ENCODE measurements around the gene PI16.
"Not testable (repeated sequence)": the region's sequence is repeated elsewhere in the genome, so short reads cannot be mapped to it uniquely, and the experiment has no call there.

The PI16 gene

DNA sequence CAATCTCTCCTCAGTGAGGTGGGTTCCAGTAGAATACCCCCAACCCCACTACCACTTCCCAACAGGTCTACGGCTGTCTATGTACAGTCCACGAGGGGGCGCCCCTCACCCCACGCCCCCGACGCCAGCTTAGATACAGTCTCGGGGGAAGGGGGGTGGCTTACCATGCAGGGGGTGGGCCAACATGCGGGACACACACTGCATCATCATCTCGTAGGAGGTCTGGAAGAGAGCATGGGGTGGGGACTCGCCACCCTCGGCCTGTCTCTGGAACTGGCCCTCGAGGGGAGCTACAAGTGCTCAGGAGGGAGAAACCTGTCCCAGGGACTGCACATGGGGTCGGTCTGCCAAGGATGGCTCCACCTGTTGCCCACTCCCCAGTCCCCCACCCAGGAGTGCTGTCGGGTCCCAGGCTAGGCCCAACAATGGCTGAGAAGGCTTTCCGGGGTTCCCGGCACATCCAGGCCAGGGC is 23.0 kb downstream of the PI16 start:
- DNase-seq = no peak

DNA sequence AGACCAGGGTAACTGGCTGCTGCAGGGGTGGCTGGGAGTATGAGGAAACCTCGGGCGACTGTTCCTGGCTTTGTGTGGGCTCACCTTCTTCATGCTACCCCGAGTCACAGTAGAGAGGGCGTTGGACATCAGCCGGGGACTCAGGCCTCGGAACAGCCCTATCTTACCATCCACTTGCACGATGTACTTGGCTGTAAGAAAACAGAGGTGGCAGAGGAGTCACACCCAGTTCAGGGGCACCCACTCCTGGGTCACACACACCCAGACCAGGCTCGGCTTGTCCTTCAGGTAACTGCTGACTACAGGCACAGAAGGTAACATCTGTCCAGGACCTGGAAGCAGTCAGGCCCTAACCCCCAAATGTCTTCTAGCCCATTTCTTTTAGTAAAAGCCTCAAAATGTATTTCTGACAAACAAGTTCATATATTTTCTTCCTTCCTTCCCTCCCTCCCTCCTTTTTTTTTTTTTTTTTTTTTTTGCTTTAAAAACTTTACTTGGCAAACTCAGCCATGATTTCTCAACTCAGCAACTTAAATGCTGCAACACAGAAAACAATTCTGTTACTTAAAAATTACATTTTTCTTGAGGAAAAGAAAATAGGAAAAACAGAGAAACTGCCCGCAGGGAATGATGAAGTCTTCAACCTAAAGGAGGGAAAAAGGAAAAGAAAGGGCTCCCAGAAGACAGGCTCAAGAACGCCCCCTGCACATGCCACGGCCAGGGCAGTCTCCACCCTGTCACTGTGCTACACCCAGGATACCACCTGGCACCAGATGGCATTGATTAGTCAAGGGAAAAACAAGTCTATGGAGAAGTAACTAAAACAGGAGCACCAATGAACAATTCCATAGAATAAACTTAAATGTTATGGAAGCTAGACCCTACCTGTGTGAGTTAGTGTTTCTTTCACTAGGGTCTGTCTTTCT is 24.1 kb downstream of the PI16 start:
- no peak for DNase-seq

DNA sequence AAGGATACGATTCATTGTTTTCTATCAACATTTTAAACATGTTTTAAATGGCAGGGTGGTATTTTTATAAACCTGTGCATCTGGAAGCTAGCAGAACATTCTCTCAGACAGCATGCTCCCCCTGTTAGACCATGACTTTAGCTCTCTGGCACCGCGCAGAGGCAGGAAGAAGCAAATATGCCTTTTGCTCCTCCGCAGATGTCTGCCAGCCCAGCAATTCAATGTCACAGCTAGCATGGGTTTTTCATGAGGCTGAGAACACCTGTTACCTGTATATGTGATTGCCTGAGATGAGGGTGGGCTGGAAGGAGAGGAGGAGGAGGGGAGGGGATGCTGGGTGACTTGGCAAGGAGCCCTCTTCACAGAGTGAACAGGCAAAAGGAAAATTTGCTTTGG is 24.8 kb downstream of the PI16 start:
- no peak for DNase-seq

DNA sequence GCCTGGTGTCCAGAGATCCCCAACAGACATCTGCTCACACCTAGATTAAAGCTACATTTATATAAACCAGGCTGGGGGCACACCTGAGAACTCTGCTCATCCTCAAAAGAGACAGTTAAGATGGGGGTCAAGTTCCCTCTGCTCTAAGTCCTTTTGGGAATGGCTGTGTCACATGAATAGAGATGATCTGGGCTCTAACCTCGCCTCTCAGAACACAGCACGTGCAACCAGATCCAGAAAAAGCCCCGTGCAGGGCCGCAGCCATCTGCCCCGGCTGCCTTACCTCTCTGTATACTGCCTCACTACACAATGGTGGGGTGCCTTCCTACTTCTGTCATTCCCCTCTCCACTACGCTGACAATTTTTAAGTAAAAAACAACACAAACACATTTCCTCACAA is 25.6 kb downstream of the PI16 start:
- no peak for DNase-seq

DNA sequence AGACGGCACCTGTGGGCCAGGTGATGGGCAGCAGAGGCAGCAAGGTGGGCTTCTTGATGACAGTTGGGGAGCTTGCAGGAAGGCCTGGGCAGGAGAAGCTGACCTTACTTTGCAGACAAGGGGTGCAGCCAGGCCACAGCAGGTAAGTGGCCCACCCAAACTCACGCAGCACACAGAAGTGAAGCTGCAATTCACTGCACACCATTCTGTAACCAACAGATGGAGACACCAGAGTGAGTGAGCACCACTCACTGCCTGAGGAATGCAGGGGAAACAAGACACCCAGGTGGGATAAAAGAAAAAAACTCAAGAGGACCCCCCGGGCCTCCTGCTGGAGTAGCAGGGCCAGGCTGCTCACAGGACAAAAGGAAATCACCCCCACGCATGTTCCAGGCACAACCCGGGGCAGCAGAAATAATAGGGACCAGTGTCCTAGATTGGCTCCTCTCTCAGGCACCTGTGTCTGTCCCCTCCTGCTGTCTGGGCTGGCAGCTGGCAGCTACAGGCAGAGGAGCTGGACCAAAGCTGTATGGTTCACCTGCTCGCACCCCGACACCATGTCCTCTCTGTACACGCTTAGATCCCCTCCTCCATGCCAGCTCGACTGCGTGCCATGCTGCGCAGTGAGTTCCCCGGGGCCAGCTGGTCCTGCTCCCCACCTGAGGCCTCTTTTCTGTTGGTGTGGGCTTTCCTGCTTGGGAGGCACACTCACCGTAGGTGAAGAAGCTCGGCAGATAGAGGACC is 26.5 kb downstream of the PI16 start:
- no peak for DNase-seq

DNA sequence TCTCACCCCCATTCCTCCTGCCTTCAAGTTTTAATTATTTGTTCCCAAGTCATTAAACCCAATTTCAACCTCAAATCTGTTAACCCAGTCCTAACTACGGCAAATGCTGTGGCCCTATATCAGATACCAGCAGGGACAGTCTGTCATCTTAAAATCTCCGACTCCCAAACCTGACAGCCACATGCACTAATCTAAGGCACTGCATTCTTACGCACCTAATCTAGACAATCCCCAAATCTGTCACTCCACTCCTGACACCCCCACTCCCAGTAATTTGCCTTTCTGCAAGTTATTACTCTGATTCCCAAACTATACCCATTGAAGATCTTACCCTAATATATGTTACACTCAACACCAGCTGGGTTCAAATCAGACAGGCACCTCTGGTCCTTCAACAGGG is 29.0 kb downstream of the PI16 start:
- DNase-seq = no peak

DNA sequence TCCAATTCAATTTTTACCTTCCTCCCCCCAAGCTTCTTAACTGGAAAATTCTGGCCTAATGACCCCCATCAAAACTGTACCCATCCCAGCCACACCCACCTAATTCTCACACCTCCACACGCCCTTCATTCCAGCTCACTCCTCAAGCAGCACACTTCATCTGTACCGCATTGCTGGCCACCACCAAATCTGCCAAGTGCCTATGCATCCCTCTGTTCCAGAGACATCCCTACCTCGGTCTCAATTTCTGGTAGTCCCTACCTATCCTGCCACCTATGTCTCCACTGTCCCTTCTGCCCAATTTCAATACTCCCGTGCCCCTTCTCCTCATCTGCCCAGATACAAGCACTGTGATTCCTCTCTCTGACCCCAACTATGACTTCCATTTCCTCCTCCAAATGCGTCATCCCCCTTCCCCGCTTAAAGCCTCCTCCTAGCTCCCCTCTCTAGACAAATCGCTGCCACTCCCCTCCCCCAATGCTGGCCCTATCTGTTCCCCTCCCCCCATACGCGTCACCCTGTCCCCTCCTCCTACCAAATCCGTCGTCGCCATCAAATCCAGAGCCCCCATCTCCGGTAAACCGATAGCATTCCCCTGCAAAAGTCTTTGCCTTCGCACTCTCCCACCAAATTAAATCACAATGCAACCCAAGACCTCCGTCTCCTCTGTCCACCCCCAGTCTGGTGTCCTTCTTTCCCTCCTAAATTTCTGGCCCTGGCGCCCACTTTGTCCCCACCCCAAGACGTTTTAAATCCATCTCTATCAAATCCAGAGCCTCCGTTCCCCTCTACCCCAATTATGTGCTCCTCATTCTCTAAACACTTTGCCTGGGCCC is 30.3 kb downstream of the PI16 start:
- DNase-seq = peak; percentile 83

DNA sequence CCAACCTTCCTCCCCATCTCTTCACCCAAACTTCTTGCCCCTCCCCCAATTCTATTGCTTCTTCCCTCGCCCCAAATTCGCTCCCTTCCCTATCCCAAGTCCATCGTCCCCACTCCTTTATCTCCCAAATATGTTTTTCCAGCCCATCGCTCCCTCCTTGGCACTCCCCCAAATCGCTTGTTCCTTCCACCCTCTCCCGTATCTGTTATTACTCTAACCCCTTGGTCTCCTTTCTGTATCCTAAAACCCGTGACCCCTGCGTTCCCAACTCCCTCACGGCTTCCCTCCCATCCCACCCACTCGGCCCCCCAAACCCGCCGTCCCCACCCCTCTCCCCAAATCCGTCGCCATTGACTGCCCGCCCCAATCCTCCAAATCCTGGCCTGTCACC is 30.9 kb downstream of the PI16 start:
- no peak for DNase-seq

DNA sequence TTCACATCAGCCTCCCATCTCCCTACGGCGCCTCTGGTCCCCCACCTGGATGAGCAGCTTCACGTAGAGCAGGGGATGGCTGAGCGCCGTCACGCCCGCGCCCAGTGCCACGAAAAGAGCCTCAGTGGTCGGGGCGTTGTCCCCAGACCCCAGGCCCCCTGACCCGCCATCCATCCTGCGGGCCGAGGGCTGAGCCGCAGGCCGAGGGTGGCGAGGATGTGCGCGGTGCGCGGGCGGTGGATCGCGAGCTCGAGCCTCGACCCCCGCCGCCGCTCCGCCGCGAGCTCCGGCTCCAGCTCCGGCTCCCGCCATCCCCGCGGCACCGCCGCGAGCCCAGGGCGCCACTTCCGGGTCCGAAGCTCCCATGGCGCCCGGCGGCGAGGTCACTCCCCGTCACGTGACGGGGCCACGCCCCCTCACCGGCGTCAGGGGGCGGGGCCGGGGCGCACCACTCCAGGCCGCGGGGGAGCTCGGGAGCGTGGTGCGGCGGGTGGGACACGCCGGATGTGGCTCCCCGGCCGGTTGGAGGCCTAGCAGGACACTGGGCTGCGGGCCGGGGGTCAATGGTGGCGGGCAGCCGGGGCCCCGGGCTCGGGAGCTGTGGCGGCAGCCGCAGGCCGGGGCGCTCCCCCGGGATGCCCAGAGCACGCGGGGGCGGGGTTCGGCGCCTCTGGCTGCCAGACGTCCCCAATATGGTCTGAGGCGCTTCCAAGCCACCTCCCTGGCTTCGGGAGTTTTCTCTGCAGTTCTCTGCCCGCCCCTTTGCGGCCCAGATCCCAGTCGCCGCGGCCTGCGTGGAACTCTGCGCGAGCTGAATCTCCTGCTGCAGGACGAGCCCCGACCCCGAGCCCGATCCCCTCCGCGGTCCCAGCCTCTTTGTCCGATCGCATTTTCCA is 31.5 kb downstream of the PI16 start, which contains the start of gene MTCH1:
MTCH1 (minus strand) TSS at position 389 of the 896 bp plus-strand sequence; CDS start at position 366, 23 bp downstream.
- peak; percentile 88 for DNase-seq

DNA sequence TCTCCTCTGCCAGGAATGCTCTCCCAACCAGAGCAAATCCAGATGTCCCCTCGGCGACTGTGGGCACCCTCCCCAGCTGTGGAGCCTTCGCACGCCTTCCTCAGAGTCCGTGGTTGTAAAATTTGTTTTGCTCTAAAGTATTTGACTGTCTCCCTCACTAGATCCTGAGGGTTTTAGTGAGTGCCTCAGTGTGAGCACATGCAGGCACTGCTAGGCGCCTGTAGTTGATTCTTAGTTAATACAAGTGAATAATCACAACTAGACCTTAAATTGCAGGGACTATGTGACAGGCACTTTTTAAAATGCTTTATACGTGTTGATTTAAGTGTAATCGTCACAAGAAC is 32.1 kb downstream of the PI16 start:
- DNase-seq = no peak

DNA sequence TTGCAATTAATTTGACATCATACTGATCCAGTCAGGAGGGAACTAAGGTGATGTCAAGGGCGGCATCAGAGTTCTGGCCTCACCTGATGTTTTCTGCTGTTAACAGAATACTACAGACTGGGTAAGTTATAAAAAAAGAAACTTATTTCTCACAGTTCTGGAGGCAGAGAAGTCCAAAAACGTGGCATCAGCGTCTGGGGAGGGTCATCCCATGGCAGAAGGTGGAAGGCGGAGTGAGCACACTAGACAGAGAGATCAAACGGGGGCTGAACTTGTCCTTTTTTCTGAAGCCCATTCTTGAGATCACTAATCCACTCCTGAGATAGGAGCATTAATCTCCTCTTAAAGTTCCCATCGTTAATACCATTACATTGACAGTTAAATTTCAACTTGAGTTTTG is 34.7 kb downstream of the PI16 start:
- DNase-seq = no peak

DNA sequence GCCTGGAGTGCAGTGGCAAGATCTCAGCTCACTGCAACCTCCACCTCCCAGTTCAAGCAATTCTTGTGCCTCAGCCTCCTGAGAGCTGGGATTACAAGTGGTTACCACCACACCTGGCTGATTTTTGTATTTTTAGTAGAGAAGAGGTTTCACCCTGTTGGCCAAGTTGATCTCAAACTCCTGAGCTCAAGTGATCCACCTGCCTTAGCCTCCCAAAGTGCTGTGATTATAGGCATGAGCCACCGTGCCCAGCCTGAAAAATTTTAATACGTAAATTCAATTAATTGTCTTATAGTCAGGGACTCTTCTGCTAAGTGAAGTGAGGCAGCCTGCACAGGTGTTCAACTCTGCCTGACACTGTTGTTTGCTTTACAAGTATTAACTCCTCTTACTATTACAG is 35.9 kb downstream of the PI16 start:
- DNase-seq = not testable (repeated sequence)

DNA sequence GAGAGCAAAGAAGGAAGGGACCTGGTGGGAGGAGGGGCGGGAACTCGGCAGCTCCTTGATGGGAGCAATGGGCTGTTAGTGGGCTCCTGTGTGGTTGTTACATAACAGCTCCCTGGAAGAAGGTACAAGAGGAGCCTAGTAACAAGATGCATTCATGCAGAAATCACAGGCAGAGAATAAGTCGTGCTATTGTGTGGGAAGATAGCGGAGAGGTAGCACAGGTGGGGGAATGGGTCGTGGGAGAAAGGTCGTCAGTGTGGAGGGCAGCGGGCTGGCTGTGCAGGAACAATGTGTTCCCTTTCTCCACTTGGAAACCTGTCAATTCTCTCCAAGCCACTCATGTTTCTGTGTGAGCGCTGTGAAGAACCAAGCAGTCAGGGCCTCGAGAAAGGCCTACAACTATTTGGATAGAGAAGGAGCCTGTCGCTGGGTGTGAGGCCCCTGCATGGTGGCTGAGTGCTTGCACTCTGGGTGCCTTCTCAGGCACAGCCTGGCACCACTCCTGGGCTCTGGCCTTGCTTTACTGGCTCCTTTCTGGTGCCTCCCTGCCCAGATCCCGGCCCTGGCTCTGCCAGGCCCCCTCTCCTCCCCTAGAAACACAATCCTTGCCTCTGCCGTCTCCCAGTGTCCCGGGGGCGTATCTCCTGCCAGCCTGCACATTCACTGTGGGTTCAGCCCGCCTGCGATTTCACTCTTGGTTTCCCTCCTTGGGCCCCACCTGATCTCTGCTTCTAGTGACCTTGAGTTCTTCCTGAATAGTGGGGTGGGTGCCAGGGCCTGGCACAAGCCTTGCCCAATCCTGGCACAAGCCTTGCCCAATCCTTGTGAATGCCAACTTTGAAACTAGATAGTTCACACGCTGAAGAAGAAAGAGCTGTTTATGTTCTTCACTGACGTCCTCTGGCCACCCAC is 43.5 kb downstream of the PI16 start:
- no peak for DNase-seq

DNA sequence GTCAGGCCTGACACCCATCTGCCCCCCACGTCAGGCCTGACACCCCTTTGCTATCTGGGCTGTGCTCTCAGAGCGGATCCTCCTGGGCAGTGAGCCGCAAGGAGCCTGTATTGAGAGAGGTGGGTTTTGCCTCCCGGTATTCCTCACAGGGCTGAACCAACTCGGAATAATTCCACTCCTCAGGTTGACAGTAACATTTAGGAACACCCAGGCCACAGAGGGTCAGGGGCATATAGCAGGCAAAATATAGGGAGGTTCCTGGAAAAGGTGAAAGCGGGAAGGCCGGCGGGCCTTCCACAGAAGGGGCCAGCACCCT is 44.1 kb downstream of the PI16 start:
- no peak for DNase-seq

DNA sequence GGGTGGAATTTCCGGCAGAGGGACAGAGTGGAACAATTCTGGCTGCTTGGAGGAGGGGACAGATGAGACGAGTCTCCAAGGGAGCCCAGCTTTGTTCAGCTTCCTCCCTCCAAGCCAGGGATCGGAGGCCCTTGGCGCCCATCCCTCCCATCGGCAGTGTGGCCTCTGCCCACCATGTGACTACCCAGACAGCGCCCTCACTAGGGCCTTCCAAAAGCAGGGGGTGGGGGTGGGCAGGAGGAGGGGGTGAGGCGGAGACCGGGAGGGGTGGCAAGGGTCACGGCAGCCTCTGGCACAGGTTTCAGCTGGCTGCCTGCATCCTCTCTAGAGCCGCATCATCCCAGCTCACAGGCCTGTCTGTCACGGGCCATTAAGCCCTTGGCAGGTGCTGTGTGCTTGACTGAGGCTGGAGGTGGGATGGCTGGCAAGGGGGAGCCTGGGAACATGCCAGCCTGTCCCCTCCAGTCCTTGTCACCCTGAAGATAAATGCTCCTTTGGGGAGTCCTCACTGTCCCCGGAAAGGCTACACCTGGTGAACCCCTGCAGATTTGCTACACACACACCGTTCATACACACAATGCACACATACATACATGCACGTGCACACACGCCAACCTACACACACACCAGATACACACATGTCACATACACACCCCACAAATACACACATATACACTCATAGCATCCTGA is 44.7 kb downstream of the PI16 start:
- DNase-seq = no peak

DNA sequence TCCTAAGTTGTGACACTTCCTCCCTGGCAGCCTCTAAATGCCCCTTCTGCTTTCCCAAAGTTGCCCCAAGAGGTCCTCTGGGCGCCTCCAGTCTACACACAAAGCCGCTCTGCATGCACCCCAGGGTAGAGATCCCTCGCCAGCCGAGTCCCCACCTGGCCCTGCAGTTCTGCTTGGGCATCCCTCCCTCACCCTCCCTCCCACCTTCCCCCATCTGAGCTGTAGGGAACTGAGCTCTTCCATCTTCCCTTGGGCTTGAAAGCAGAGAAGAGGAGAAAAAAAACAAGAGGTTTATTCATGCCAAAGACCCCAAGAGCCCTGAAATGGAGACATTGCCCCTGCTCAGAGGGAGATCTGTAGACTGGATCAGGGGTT is 45.2 kb downstream of the PI16 start:
- DNase-seq = no peak

DNA sequence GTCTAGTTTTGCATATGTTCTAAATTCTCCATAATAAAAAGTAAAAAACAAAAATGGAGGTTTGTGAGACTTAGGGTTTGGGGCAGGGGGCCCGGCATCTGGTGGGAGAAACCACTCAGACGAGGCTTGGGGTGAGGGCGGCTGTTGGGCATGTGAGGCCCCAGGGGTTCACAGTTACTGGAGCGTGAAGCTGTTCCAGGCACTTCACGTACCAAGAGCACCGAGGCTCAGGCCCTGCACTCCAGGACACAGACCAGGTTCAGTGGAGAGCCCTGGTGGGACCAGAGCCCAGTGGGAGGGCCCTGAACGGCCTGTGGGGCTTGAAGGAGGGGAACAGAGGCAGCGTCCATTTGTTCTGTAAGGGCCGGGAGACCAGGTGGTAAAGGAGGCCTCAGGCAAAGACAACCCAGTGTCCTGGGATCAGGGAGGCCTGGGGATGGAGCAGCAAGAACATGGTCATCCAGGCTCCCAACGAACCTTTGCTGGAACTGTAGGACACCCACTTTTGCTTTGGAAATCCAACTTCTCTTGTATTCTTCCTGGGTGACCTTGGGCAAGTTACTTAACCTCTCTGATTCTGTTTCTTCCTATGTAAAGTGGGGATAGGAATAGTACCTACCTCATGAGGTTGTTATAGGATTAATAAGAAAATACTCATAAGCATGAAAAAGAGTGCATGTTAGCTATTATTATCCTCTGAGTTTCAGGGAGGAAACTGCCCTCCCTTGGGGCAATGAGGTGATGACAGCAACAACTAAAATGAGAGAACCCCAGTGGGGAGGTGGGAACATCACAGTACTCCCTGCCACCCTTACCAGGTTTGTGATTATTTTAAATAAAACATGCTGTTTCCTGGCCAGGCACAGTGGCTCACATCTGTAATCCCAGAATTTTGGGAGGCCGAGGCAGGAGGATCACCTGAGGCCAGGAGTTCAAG is 49.8 kb downstream of the PI16 start:
- DNase-seq = no peak

DNA sequence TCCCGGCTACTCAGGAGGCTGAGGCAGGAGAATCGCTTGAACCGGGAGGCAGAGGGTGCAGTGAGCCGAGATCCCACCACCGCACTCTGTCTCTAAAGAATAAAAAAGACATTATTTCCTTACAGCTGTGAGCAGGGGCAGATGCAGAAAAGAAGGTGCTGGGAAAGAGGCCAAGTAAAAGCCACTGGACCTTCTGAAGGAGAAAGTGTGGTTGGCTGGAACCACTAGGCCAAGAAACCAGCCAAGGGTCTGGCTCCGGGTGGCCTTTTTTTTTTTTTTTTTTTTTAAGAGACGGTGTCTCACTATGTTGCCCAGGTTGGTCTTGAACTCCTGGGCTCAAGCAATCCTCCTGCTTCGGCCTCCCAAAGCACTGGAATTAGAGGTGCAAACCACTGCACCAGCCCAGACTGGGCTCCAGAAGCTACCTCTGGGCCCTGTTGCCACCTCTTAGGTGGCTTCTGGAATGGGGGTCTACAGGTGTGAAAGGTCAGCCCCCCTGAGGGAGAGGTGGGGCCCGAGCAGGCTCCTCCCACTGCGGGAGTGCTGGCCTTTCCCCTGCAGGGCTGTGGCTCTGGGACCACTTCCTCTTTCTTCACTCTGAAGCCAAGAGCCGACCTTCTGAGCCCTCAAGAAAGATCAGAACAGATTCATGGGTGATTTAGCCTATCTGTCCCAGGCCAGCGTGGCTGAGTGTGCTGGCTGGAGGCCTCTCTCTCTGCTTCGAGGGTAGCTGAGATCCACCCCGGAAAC is 50.7 kb downstream of the PI16 start, which contains the start of gene FGD2:
FGD2 (plus strand) TSS at position 595 of the 750 bp plus-strand sequence. CDS start 163 bp downstream, outside the sequence.
- peak; percentile 84 for DNase-seq
